GM19328 (cell line): ENCODE data around the gene NEMF.
"Not testable (repeated sequence)": the region's sequence is repeated elsewhere in the genome, so short reads cannot be mapped to it uniquely, and the experiment has no call there.

ENCODE experiments used
- ATAC-seq: cut with Tn5 transposase; IDR thresholded peaks from one replicate; pipeline ENCODE4 v1.9.1; 2021; ENCODE audit warnings: mild to moderate bottlenecking, moderate library complexity; ENCODE audit not compliant: unreplicated experiment

The NEMF gene

DNA sequence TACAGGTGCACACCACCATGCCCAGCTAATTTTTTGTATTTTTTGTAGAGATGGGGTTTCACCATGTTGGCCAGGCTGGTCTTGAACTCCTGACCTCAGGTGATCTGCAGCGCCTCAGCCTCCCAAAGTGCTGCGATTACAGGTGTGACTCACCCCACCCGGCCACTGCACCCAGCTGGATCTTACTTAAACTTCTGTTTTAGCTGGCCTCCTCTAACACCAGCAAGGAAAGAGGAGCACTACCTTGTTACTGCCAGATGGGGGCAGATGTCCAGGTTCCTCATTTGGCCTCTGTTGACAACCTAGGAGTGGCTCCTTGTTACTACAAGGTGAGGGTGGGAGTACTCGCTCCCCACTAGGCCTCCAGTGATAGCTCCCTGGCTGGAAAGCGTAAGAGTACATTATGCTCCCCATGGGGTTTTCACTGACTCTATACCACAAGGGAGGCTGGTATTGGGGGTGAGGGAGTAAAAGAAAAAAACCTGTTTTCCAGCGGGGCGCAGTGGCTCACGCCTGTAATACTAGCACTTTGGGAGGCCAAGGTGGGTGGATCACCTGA, 27.1 kb upstream of the NEMF start:
- no peak for ATAC-seq

DNA sequence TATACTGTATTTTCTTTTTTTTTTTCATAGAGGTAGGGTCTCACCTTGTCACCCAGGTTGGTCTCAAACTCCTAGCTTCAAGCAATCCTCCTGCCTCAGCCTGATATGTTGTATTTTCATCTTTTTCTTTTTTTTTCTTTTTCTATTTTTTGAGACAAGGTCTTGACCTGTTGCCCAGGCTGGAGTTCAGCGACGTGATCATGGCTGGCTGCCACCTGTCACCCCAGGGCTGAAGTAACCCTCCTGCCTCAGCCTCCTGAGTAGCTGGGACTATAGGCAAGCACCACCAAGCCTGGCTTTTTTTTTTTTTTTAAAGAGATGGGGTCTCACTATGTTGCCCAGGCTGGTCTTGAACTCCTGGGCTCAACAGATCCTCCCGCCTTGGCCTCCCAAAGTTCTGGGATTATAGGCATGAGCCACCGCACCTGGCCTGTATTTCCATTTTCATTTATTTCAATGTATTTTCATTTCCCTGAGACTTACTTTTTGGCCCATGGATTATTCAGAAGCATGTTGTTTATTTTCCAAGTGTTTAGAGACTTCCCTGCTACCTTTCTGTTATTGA, 24.1 kb upstream of the NEMF start:
- ATAC-seq: no peak

DNA sequence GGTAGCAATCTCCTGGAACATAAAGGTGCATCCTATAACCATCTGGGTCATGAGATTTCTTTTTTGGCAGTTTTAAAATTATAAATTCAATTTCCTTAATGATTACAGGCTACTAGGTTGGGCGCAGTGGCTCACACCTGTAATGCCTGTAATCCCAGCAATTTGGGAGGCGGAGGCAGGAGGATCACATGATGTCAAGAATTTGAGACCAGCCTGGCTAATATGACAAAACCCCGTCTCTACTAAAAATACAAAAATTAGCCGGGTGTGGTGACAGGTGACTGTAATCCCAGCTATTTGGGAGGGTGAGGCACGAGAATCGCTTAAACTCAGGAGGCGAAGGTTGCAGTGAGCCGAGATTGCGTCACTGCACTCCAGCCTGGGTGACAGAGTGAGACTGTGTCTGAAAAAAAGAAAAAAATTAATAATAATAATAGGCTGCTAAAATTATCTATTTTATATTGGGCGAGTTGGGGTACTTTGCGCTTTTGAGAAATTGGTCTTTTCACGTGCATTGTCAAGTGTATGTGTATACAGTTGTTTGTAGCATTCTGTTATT, 23.1 kb upstream of the NEMF start:
- no peak for ATAC-seq

DNA sequence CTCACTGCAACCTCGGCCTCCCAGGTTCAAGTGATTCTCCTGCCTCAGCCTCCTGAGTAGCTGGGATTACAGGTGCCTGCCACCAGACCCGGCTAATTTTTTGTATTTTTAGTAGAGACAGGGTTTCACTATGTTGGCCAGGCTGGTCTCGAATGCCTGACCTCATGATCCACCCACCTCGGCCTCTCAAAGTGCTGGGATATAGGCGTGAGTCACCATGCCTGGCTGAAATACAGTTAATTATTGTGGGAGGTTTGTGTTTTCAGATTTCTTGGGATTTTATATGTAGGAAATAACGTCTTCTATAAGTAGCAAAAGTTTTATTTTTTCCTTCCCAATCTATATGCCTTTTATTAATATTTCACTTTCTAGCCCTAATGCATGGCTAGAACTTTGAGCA, 21.0 kb upstream of the NEMF start:
- ATAC-seq: not testable (repeated sequence)

DNA sequence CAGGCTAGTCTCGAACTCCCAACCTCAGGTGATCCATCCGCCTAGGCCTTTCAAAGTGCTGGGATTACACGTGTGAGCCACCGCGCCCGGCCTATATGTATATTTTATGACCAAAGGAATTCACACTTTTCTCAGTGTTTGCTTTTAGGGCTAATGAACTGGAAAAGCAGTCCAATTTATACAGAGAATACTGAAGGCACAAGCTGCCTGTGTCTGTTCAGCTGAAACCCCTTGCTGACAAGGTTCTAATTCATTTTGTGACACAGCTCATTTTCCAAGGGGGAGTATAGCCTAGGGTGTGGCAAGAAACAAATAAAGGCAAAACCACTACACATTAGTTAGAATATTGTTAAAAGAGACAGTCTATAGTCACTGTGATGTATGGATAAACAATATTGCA, 18.3 kb upstream of the NEMF start:
- ATAC-seq: no peak

DNA sequence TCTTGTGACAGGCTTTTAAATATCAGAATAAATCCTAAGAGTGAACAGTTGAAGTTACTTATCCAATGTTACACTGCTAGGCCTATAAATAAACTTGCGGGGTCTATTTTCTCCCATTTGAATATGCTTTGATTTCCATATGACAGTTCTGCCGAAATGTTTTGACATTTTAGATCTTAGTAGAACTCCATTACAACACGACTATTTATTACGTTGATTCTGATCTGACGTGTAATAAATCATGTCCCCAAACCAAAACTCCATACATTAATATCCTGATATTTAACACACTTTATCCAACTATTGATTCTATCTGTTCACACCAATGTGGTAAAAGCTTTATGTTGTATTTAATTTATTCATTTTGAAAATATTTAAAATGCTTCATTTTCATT, 16.1 kb upstream of the NEMF start:
- no peak for ATAC-seq

DNA sequence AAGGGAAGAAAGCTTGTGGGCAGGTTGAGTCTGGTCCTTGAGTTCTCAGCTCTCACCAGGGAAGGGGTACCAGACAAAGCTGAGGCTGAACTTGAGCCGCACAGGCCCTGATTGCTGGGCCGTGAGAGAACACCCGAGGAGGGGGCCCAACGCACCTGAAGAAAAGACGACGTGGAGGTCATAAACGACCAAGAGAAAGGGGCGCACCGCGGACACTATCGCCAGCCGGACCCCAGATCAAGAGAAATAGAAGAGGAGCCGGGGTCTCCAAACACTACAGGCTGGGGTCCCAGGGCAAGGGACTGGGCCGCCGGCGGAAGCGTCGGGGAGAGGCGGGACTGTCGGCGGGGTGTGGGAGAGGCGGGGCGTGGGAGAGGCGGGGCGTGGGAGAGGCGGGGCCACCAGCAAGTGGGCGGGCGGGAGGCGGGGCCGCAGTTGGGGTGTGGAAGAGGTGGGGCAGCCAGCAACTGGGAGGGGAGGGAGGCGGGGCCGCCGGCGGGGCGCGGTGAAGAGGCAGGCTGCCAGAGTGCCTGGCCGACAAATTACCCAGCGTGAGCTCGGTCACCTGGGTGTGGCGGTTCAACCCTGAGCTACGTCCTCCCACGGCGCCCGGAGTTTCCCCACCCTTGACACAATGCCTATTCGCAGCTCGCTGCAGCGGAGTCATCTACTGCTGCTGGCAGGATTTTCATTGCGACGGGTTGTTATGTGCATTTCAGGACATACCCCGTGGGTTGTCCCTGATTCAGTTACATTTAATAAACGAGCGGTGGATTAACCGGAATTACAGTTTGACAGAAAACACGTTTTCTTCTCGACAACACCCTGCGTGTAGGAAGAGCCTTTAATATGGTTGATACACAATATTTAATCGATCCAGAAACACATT, 15.5 kb upstream of the NEMF start:
- peak; percentile 92 for ATAC-seq

DNA sequence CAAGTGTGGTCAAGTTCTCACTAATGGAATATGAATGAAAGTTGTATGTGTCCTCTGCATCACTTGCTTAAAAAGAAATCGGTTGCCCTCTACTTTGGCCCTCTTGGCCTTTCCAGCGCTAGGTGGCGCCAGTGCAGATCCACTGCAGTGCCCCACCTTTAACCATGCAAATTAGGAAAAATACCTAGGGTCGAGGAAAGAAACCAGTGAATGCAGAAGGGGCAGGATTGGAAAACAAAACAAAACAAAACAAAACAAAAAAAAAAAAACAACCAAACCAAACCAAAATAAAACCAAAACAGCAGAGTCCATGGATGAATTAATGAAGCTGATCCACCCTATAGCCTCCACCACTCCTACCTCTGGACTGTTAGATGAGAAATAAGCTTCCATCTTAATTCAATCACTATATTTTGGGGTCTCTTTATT, 12.9 kb upstream of the NEMF start:
- ATAC-seq: no peak

DNA sequence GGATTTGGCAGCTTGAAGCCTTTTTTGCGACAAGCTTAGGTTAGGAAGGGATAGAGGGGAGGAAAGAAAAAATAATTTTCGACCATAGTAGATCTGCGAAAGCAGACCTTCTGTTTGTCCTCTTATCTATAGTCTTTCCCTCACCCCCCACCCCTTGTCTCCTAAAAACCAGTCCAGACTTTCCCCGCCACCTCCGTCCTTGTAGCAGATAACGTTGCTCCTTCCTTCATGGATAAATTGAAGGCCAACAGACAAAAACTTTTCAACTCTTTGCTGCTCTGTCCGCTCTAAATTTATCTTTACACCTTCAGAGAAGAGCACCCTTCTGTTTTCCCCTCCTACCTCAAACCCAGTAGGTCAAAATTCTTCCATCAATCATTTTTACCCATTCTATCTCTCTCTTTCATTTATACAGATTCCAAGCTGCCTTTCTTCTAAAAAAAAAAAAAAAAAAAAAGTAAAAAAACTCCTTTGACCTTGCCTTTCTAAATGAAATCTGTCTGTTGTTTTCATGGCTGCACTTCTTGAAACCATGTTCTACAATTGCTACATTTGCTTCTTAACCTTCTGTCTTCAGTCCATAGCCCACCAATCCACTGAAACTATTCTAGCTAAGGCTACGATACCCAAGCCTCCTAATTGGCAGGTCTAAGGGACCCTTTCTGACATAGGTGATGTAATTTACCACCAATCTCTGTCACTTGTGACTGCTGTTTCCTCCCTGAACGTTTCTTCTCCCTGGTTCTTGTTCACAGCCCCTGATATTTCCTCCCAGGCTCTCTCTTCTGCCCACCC, 11.1 kb upstream of the NEMF start:
- ATAC-seq: no peak

DNA sequence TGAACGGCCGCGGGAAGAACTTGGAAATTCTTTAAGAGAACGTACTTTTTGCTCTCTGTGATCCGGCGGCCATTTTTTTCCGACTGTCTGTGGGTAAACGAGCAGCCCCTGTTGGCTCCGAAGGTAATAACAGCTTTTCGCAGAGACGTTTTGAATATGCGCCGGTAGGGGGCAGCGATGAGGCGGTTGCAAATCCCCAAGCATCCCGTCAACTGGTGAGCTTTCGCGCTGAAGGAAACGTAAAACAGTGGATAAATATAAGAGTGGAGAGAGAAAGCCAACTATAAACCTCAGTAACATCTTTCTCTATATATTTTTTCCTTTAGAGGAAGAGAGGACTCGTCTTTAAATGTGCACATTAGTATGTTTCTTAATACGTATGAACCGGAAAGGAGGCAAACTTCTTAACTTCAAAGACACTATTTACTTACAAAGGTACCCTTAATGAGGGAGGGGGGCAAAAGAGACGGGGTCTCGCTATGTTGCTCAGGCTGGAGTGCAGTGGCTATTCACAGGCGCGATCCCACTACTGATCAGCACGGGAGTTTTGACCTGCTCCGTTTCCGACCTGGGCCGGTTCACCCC, 9.6 kb upstream of the NEMF start:
- peak; percentile 11 for ATAC-seq

DNA sequence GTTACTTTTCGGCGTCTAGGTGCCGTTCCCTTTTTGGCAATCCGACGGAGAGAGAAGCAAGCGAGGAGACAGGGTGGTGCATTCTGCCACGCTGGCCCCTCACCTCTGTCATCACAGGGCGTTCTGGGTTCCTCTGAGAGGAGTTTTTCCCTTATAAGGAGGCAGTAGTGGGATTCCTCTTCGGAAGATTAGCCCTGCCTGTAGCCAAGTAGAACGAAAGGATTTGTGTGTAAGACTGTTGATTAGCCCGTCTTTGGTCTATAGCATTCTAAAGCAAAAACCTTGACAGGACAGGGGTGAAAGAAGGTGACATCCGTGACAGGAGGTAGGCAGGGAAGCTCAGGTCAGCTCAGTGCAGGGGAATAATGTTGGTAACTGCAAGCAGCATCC, 9.1 kb upstream of the NEMF start:
- no peak for ATAC-seq

DNA sequence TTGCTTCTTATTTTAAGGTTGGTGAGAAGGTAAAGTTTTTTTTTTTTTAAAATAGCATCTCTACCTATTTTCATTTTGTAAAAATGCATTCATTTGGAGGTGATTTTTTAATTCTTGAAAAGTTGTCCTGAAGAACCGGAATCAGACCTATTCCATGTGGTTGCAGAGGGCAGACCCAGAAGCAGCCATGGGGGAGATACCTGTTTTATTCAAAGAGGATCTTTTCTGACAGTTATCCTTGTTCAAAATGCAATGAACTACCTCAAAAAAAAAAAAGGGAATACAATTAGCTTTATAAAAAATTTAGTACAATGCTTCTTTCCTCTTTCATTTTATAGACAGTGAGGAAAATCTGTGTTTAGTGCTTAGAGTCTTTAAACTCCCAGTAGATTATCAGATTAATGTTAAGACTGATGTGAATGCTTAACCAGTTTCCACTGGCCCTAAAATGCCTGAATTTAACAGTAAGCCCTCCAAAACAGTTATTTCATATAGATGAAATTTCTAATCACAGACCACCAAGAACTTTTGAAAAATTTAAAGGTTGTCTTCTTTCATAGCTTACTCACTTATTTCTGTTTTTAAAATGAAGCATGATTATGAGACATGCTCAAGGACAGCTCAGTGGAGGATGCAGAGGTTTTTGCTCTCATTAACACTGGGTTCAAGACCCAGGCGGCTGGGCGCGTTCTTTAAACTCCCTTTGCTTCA, 8.6 kb upstream of the NEMF start:
- no peak for ATAC-seq

DNA sequence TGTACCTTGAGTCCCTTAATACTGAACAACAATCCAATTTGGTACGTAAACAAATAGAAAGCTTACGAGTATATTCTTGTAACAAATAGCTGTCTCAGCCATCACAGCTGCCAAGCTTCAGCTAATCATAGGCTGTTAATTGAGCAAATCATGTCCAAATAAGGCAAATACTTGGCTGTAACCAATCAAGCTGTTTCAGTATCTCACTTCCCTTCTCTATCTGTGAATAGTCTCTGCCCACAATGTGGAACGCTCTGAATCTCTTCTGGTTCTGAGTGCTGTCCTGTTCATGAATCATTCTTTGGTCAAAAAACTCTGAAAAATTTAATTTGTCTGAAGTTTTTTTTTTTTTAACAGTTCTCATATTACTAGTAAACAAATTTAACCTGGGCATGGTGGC, 5.8 kb upstream of the NEMF start:
- no peak for ATAC-seq

DNA sequence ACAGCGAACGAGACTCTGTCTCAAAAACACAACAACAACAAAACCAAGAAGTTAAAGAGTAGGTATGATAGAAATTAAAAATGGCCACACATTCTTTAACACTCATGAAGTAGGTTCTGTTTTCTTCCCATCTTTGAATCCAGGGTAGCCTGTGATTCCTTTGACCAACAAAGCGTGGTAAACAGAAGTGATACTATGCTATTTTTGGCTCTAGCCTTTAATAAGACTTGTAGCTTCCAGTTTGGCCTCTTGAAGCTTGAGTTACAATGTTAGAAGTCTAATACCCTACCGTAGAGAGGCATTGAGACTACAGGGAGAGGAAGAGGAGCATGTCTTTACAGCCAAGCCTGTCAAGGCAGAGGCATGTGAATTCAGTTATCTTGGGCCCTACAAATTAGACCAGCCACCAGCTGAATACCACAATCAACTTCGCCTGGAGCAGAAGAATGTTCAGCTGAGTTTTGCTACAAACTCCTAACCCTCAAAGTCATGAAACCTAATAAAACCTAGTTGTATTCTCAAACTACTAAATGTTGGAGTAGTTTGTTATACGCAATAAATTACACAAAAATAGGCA, 4.9 kb upstream of the NEMF start:
- ATAC-seq: no peak

DNA sequence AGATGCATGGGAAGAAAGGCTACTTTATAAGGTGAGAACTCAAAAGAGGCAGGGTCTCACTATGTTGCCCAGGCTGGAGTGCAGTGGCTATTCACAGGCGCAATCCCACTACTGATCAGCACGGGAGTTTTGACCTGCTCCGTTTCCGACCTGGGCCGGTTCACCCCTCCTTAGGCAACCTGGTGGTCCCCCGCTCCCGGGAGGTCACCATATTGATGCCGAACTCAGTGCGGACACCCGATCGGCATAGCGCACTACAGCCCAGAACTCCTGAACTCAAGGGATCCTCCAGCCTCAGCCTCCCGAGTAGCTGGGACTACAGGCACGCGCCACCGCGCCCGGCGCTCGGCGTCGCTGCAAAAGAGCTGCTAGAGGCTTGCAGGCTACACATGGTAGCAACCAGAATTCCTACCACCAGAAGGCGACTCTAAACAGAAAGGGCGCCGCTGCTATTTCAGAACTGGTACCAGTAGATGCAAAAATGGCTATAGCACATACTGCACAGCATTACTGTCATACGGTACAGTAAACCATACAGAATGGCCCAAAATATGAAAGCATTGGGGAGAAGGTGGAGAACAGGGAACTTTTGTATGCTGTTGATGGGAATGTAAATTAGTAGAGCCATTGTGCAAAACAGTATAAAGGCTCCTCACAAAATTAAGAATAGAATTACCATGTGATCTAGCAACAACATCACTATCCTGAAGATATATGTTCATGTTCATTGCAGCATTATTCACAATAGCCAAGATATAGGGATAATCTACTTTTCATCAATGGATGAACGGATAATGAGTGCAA, 1.2 kb upstream of the NEMF start:
- no peak for ATAC-seq

DNA sequence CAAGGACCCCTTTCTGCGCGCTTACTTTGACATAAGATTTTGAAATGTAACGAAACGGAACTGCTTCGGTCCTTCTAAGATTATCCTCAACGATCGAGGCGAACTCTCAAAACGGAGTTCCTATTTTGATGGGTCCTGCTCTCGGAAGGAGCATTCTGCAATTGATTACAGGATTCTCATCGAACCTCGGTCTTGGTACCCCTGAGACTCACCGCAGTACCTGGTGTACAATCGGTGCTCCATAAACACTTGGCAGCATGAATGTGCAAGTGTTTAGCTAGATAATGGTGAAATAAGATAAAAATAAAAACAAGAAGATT, 530 bp upstream of the NEMF start:
- peak; percentile 14 for ATAC-seq

DNA sequence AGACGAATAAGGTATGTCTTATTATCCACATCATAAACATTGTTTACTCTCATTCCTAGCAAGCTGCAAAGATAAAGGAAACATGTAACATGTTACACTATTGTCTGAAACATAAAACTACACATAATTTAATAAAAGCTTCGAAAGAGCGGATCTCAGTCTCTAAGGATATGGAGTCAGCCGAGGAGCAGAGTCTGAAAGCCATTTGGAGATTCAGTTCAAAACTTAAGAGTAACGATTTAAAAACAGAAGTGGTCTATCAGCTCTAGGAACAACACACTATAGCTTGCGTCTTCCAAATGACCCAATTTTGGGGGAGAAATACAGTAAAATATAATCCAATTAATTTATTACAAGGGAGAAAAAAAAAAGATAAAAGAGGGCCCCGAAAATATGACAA, 775 bp downstream of the NEMF start:
- no peak for ATAC-seq

DNA sequence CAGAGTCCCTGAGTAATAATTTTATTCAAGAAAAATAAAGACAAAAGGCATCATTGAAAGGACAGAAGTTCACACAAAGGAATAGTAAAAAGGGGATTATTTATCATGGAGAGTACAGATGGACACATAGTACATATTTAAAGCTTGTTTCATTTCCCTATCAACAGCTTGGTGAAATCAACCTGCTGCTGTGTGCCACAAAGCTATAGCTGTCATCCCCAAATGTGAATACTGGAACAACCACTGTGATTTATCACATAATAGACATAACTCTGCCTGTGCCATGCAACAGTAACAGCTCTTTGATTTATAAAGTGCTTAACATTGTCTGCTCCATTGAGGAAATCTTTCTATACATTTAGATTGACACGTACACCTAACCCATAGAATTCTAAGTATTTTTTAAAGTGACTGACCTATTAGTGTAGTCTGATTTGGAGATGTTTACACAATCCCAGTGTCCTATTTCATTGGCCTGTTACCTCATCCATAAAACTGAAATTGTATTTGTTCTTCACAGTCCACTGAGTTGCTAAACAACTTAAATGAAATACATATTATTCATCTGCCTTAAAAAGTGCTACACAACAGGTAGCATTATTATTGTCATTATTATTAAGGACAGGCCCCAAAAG, 3.3 kb downstream of the NEMF start:
- ATAC-seq: no peak

DNA sequence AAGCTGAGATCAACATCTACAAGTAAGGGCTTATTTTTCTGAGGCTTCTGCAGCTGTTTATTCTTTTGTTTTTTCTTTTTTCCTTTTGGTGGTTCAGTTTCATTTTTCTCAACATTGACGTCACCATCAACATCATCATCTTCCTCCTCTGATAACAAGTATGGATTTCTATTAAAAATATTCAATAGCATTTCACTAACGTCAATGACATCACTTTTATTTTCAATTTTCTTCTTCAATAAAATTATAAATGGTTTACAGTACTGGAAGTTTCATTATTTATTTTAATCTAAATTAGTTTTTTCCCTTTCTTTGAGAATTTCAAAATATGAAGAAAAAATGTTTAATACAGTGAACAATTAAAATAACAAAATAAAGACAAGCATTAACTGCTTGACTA, 23.9 kb downstream of the NEMF start:
- no peak for ATAC-seq
